A549 (cell line): ENCODE data around the gene CD4. TPM values are rescaled to one million over a fixed set of nuclear protein-coding genes. Genes with fewer than 3 reads are reported as not detected.

ENCODE experiments used
- ATAC-seq, 2 experiments: fragments of 200-7000 bp in 1 of 2; fragments of >200 bp in 1 of 2; cut with Nextera tagmentation in 1 of 2; cut with Tn5 transposase in 1 of 2; 3 replicates each; pipeline versions ENCODE4 v1.8.0 to v1.9.1; 2018 to 2020; ENCODE audit warnings: mild to moderate bottlenecking in 1 of 2, moderate library complexity in 1 of 2
- CTCF ChIA-PET: fragments of 300-600 bp; sonication (Branson Sonifier 250); formaldehyde crosslinking; extraction: SDS; loops from one replicate; lab custom pipeline; 2021; ENCODE audit warnings: antibody characterized with exemption, inconsistent platforms; lab: Yijun Ruan, JAX
- POLR2A ChIA-PET: fragments of 350-600 bp; formaldehyde crosslinking; extraction: SDS; loops from one replicate; lab custom pipeline; 2021; ENCODE audit warnings: antibody characterized with exemption, inconsistent platforms; lab: Yijun Ruan, JAX
- DNase-seq, 2 experiments: peaks; one replicate each; pipeline versions ENCODE4 v3.0.0 to v3.0.0-alpha.2; 2011 to 2016; ENCODE audit warnings: low read depth in 1 of 2, low spot score in 1 of 2
- FAIRE-seq: peaks from 2 replicates; lab custom pipeline; 2011; peaks lifted over from hg19 to GRCh38; lab: Jason Lieb, UNC
- H3K27ac ChIP-seq, 2 experiments: fragments of >200 bp; sonication (Bioruptor Twin); formaldehyde crosslinking; 3 replicates each; pipeline ENCODE4 v1.5.1; 2016 to 2017
- H3K4me1 ChIP-seq: fragments of >200 bp; sonication (Bioruptor Twin); formaldehyde crosslinking; 3 replicates; pipeline ENCODE4 v1.6.1; 2016
- H3K4me2 ChIP-seq: fragments of >200 bp; sonication (Bioruptor Twin); formaldehyde crosslinking; 3 replicates; pipeline ENCODE4 v1.6.1; 2016
- H3K4me3 ChIP-seq: fragments of >200 bp; sonication (Bioruptor Twin); formaldehyde crosslinking; 3 replicates; pipeline ENCODE4 v1.5.1; 2016
- H3K9me3 ChIP-seq: fragments of >200 bp; sonication (Bioruptor Twin); formaldehyde crosslinking; 3 replicates; pipeline ENCODE4 v1.6.1; 2016
- BHLHE40 ChIP-seq: IDR thresholded peaks from 2 replicates; pipeline ENCODE4 v1.6.1; 2012; ENCODE audit warnings: low read depth, low read length, inconsistent platforms
- CHD2 ChIP-seq: fragments of 150-350 bp; IDR thresholded peaks from 2 replicates; pipeline ENCODE4 v1.6.1; 2014; ENCODE audit warnings: low read length; ENCODE audit not compliant: partially characterized antibody
- CHD4 ChIP-seq: fragments of 200-600 bp; sonication (generic); IDR thresholded peaks from 2 replicates; pipeline ENCODE4 v1.6.1; 2016; ENCODE audit warnings: antibody characterized with exemption, mild to moderate bottlenecking, borderline replicate concordance
- EHF ChIP-seq: fragments of 250-450 bp; sonication (Bioruptor Pico); IDR thresholded peaks from 2 replicates; pipeline ENCODE4 v1.5.0; 2020; ENCODE audit warnings: mild to moderate bottlenecking
- EP300 ChIP-seq, 2 experiments: fragments of >200 bp; sonication (Bioruptor Twin); formaldehyde crosslinking; IDR thresholded peaks; 2 replicates in 1 of 2; 3 replicates in 1 of 2; pipeline ENCODE4 v1.6.1; 2016 to 2017
- ESRRA ChIP-seq: fragments of 150-350 bp; IDR thresholded peaks from 2 replicates; pipeline ENCODE4 v1.6.1; 2014; ENCODE audit warnings: mild to moderate bottlenecking, low read length, borderline replicate concordance
- FOSB ChIP-seq: fragments of 250-450 bp; sonication (Bioruptor Pico); IDR thresholded peaks from 2 replicates; pipeline ENCODE4 v1.5.0; 2020; ENCODE audit warnings: mild to moderate bottlenecking, moderate library complexity
- HOXA7 ChIP-seq: fragments of 250-450 bp; sonication (Bioruptor Pico); IDR thresholded peaks from 2 replicates; pipeline ENCODE4 v1.5.0; 2020; ENCODE audit warnings: mild to moderate bottlenecking, moderate library complexity
- HOXB5 ChIP-seq: fragments of 250-450 bp; sonication (Bioruptor Pico); IDR thresholded peaks from 2 replicates; pipeline ENCODE4 v1.5.0; 2020; ENCODE audit warnings: mild to moderate bottlenecking, moderate library complexity
- MAFK ChIP-seq: fragments of 450-650 bp; IDR thresholded peaks from 2 replicates; pipeline ENCODE4 v1.6.1; 2014; ENCODE audit not compliant: partially characterized antibody
- NFE2L2 ChIP-seq: fragments of 150-350 bp; conservative IDR thresholded peaks from 2 replicates; pipeline ENCODE4 v1.6.1; 2014; ENCODE audit warnings: low read length
- NPAS2 ChIP-seq: fragments of 250-450 bp; sonication (Bioruptor Pico); IDR thresholded peaks from 2 replicates; pipeline ENCODE4 v1.8.0; 2022; ENCODE audit warnings: mild to moderate bottlenecking, moderate library complexity, borderline replicate concordance
- NR3C1 ChIP-seq: fragments of >200 bp; sonication (Bioruptor Twin); formaldehyde crosslinking; IDR thresholded peaks from 3 replicates; pipeline ENCODE4 v1.6.1; 2017
- POLR2A ChIP-seq: IDR thresholded peaks from 2 replicates; pipeline ENCODE4 v1.6.1; 2012; ENCODE audit warnings: mild to moderate bottlenecking, low read length
- RARB ChIP-seq: fragments of 250-450 bp; sonication (Bioruptor Pico); IDR thresholded peaks from 2 replicates; pipeline ENCODE4 v1.8.0; 2021; ENCODE audit warnings: mild to moderate bottlenecking, moderate library complexity
- RNF2 ChIP-seq: fragments of 200-600 bp; sonication (generic); IDR thresholded peaks from 2 replicates; pipeline ENCODE4 v1.6.1; 2016; ENCODE audit warnings: low read depth, mild to moderate bottlenecking, antibody characterized with exemption, moderate library complexity, borderline replicate concordance
- TFCP2L1 ChIP-seq: fragments of 250-450 bp; sonication (Bioruptor Pico); IDR thresholded peaks from 2 replicates; pipeline ENCODE4 v1.5.0; 2021; ENCODE audit warnings: mild to moderate bottlenecking
- TP53 ChIP-seq: fragments of 250-450 bp; sonication (Bioruptor Pico); IDR thresholded peaks from 2 replicates; pipeline ENCODE4 v1.5.0; 2021; ENCODE audit warnings: mild to moderate bottlenecking, moderate library complexity
- ZFP36 ChIP-seq: fragments of 450-650 bp; IDR thresholded peaks from 2 replicates; pipeline ENCODE4 v1.6.1; 2014; ENCODE audit warnings: borderline replicate concordance; ENCODE audit not compliant: partially characterized antibody
- WGBS: methylation state at CpG from one replicate; pipeline ENCODE4 v1.1.6; 2017; ENCODE audit errors: missing lambda C conversion rate; 5-methylcytosine and 5-hydroxymethylcytosine counted together
- polyA plus RNA-seq, 4 experiments: library from polyadenylated mRNA; depleted of rRNA in 3 of 4; stranded (reverse); fragments of >200 nt; fragmentation: RNase III in 1 of 4; extraction: RNeasy Plus Mini Kit Qiagen cat#74134 plus additional on column Dnase treatment in 1 of 4; gene quantifications; 2 replicates in 3 of 4; 3 replicates in 1 of 4; pipeline ENCODE4 v1.2.3, GENCODE V29; 2011 to 2017
- TF ChIP-seq, protein P1 (sequence below): IDR thresholded peaks from 2 replicates; pipeline ENCODE4 v1.6.1; 2012
- TF ChIP-seq, protein P2 (sequence below): fragments of >200 bp; sonication (Bioruptor Twin); formaldehyde crosslinking; IDR thresholded peaks from 3 replicates; pipeline ENCODE4 v1.5.1; 2016
- TF ChIP-seq, protein P3 (sequence below): IDR thresholded peaks from 2 replicates; pipeline ENCODE4 v1.6.1; 2012; ENCODE audit warnings: low read depth, borderline replicate concordance
- TF ChIP-seq, protein P4 (sequence below): fragments of 200-600 bp; sonication (generic); IDR thresholded peaks from 2 replicates; pipeline ENCODE4 v1.6.1; 2016; ENCODE audit warnings: antibody characterized with exemption, mild to moderate bottlenecking, moderate library complexity
- TF ChIP-seq, protein P5 (sequence below): fragments of 150-350 bp; IDR thresholded peaks from 2 replicates; pipeline ENCODE4 v1.6.1; 2014; ENCODE audit warnings: low read depth, mild to moderate bottlenecking, low read length

Gene CD4
- polyA plus RNA-seq, 2 of the 4 experiments (the other 2 are of a cell fraction), result 0.03 TPM; not detected in 1

DNA sequence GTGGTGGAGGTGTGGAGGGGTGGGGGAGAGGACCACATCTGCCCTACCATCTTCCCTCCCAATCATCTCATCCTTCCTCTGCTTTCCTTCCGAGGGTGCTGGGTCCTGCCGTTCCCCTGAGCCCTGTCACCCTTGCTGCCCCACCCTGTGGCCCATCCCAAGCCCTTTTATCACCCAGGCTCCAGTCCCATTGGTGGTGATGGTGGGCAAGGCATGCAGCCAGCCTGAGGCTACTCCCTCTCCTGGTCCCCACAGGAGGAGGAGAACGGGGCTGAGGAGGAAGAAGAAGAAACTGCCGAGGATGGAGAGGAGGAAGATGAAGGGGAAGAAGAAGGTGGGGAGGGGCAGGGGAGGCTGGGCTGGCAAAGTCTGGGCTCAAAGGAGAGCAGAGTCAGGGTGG, 19.7 kb upstream of the CD4 start:
- Histone ChIP-seq H3K27ac (peak overlapping the region in 1 of 2 experiments; percentile 99; a peak in 2 of 6 replicates), H3K9me3 (no peaks in the 10 kb centered on the region), H3K4me3 (no peak overlapping the region), H3K4me1 (peaks cover 54% of the 10 kb centered on the region)
- ChIA-PET POLR2A (interaction anchor here (2.0 to 5.1 kb wide), 2 partner anchors 16 to 17 kb away, joined by 11 to 118 read pairs; partner anchors contain the start of gene MLF2), CTCF (interaction anchor here (0.7 to 26.0 kb wide), 6 partner anchors 12 to 407 kb away, joined by 3 to 670 read pairs (median 47); partner anchors contain the start of genes CD4 and MLF2)
- no peak for DNase-seq
- no peak for FAIRE-seq
- WGBS, result 64% methylated on average over 4 of the region's 4 CpGs
- no peak for ATAC-seq
- TF ChIP-seq NR3C1 (no peak), CHD2 (no peak), MAFK (no peak), TFCP2L1 (CRISPR knock-in tag) (no peak), NFE2L2 (no peak), ESRRA (no peak), HOXB5 (CRISPR knock-in tag) (no peak), FOSB (CRISPR knock-in tag) (no peak), ZFP36 (no peak), HOXA7 (CRISPR knock-in tag) (no peak), POLR2A (no peak), RNF2 (no peak), RARB (CRISPR knock-in tag) (no peak)
- TF ChIP-seq, protein P1, sequence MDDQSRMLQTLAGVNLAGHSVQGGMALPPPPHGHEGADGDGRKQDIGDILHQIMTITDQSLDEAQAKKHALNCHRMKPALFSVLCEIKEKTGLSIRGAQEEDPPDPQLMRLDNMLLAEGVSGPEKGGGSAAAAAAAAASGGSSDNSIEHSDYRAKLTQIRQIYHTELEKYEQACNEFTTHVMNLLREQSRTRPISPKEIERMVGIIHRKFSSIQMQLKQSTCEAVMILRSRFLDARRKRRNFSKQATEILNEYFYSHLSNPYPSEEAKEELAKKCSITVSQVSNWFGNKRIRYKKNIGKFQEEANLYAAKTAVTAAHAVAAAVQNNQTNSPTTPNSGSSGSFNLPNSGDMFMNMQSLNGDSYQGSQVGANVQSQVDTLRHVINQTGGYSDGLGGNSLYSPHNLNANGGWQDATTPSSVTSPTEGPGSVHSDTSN, result no peak
- TF ChIP-seq, protein P2, sequence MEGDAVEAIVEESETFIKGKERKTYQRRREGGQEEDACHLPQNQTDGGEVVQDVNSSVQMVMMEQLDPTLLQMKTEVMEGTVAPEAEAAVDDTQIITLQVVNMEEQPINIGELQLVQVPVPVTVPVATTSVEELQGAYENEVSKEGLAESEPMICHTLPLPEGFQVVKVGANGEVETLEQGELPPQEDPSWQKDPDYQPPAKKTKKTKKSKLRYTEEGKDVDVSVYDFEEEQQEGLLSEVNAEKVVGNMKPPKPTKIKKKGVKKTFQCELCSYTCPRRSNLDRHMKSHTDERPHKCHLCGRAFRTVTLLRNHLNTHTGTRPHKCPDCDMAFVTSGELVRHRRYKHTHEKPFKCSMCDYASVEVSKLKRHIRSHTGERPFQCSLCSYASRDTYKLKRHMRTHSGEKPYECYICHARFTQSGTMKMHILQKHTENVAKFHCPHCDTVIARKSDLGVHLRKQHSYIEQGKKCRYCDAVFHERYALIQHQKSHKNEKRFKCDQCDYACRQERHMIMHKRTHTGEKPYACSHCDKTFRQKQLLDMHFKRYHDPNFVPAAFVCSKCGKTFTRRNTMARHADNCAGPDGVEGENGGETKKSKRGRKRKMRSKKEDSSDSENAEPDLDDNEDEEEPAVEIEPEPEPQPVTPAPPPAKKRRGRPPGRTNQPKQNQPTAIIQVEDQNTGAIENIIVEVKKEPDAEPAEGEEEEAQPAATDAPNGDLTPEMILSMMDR, result no peak
- TF ChIP-seq, all 56 proteins: peak for 0
- H3K4me2 ChIP-seq, result peak overlapping the region; percentile 86

DNA sequence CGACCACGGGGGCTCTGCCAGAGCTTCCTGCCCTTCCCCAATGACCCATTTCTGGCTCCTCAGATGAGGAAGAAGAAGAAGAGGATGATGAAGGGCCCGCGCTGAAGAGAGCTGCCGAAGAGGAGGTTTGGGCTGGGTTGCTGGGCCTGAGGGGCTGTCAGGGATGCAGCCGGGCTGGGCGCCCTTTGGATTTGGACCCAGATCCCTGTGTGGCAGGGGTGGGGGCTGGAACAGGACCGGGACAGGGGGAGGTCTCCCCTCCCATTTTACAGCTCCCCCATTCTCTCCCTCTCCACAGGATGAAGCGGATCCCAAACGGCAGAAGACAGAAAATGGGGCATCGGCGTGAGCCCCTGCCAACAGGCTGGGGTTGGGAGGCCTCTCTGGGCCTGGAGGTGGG, 19.2 kb upstream of the CD4 start:
- ChIA-PET CTCF (interaction anchor here (0.7 to 26.0 kb wide), 6 partner anchors 13 to 408 kb away, joined by 3 to 670 read pairs (median 24); partner anchors contain the start of genes CD4, GPR162 and MLF2), POLR2A (interaction anchor here (2.0 kb wide), 1 partner anchor 17 kb away, joined by 11 read pairs; the partner anchor contains the start of gene MLF2)
- no peak for DNase-seq
- Histone ChIP-seq H3K4me3 (no peak overlapping the region), H3K27ac (peak overlapping the region in 1 of 2 experiments; percentile 22; a peak in 1 of 6 replicates), H3K9me3 (no peaks in the 10 kb centered on the region), H3K4me2 (peak overlapping the region; percentile 86; the same call in 1 of the 3 replicates), H3K4me1 (peaks cover 50% of the 10 kb centered on the region)
- ATAC-seq, result no peak
- WGBS, result 87% methylated on average over 12 of the region's 12 CpGs
- FAIRE-seq, result no peak
- TF ChIP-seq CHD4, result no peak
- no peak for TF ChIP-seq MAFK
- TF ChIP-seq TP53 (CRISPR knock-in tag), result no peak
- TF ChIP-seq, protein P2, result no peak
- TF ChIP-seq, protein P3, sequence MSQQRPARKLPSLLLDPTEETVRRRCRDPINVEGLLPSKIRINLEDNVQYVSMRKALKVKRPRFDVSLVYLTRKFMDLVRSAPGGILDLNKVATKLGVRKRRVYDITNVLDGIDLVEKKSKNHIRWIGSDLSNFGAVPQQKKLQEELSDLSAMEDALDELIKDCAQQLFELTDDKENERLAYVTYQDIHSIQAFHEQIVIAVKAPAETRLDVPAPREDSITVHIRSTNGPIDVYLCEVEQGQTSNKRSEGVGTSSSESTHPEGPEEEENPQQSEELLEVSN, result no peak
- TF ChIP-seq, protein P1, result no peak
- TF ChIP-seq, protein P4, sequence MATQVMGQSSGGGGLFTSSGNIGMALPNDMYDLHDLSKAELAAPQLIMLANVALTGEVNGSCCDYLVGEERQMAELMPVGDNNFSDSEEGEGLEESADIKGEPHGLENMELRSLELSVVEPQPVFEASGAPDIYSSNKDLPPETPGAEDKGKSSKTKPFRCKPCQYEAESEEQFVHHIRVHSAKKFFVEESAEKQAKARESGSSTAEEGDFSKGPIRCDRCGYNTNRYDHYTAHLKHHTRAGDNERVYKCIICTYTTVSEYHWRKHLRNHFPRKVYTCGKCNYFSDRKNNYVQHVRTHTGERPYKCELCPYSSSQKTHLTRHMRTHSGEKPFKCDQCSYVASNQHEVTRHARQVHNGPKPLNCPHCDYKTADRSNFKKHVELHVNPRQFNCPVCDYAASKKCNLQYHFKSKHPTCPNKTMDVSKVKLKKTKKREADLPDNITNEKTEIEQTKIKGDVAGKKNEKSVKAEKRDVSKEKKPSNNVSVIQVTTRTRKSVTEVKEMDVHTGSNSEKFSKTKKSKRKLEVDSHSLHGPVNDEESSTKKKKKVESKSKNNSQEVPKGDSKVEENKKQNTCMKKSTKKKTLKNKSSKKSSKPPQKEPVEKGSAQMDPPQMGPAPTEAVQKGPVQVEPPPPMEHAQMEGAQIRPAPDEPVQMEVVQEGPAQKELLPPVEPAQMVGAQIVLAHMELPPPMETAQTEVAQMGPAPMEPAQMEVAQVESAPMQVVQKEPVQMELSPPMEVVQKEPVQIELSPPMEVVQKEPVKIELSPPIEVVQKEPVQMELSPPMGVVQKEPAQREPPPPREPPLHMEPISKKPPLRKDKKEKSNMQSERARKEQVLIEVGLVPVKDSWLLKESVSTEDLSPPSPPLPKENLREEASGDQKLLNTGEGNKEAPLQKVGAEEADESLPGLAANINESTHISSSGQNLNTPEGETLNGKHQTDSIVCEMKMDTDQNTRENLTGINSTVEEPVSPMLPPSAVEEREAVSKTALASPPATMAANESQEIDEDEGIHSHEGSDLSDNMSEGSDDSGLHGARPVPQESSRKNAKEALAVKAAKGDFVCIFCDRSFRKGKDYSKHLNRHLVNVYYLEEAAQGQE, result no peak
- TF ChIP-seq BHLHE40, result no peak
- no peak for TF ChIP-seq NPAS2
- TF ChIP-seq EP300 (IDR thresholded peaks at IDR 0.05), result no peak
- no peak for TF ChIP-seq CHD2
- TF ChIP-seq EHF, result no peak
- TF ChIP-seq, protein P5, sequence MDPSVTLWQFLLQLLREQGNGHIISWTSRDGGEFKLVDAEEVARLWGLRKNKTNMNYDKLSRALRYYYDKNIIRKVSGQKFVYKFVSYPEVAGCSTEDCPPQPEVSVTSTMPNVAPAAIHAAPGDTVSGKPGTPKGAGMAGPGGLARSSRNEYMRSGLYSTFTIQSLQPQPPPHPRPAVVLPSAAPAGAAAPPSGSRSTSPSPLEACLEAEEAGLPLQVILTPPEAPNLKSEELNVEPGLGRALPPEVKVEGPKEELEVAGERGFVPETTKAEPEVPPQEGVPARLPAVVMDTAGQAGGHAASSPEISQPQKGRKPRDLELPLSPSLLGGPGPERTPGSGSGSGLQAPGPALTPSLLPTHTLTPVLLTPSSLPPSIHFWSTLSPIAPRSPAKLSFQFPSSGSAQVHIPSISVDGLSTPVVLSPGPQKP, result no peak
